Thoracic aorta (tissue), 2 donors: ENCODE measurements around the gene CER1. TPM values are rescaled to one million over a fixed set of nuclear protein-coding genes. Genes with fewer than 3 reads are reported as not detected.

ENCODE experiments used
- ATAC-seq: fragments of 150-250 bp; one replicate; pipeline ENCODE4 v1.8.0; 2017; ENCODE audit warnings: low read depth; ENCODE audit not compliant: insufficient number of reproducible peaks, low FRiP score
- DNase-seq: peaks from one replicate; pipeline ENCODE4 v3.0.0-alpha.2; 2020; ENCODE audit warnings: low spot score
- H3K27ac ChIP-seq, 2 donors: fragments of 200-600 bp; sonication (generic); 1 replicate in 1 of 2; 2 replicates in 1 of 2; pipeline ENCODE4 v1.5.1; 2016; ENCODE audit warnings: mild to moderate bottlenecking in 2 of 2, moderate library complexity in 2 of 2
- H3K27me3 ChIP-seq: fragments of 200-600 bp; sonication (generic); replicated peaks from 2 replicates; pipeline ENCODE4 v1.6.0; 2016; ENCODE audit warnings: mild to moderate bottlenecking; ENCODE audit not compliant: insufficient read depth
- H3K36me3 ChIP-seq: fragments of 200-600 bp; sonication (generic); one replicate; pipeline ENCODE4 v1.5.1; 2016
- H3K4me1 ChIP-seq, 2 donors: fragments of 200-600 bp; sonication (generic); 1 replicate in 1 of 2; 2 replicates in 1 of 2; pipeline versions ENCODE4 v1.5.1 to v1.6.0; 2016; ENCODE audit warnings: low read depth in 2 of 2, mild to moderate bottlenecking in 1 of 2; ENCODE audit not compliant: control insufficient read depth in 1 of 2
- H3K4me3 ChIP-seq: fragments of 200-600 bp; sonication (generic); 2 replicates; pipeline ENCODE4 v1.5.1; 2016; ENCODE audit warnings: mild to moderate bottlenecking
- H3K9me3 ChIP-seq: fragments of 200-600 bp; sonication (generic); 2 replicates; pipeline ENCODE4 v1.5.1; 2016
- CTCF ChIP-seq: fragments of 200-600 bp; sonication (generic); IDR thresholded peaks from one replicate; pipeline ENCODE4 v1.5.1; 2019; ENCODE audit warnings: antibody characterized with exemption
- total RNA-seq, 2 donors: library from RNA; depleted of rRNA; stranded (reverse); fragments of >200 nt; gene quantifications; one replicate each; pipeline versions ENCODE4 v1.1.0 to v1.2.3, GENCODE V29; 2016

CER1 gene
- total RNA-seq, 2 donors from 2014 or later = not detected

GRCh38 chr9:14750821-14751220 is 28.3 kb upstream of the CER1 start:
- DNase-seq (no peak), ATAC-seq (no peak)
- no peak for TF ChIP-seq CTCF

GRCh38 chr9:14749741-14750211 is 27.2 kb upstream of the CER1 start:
- no peak for ATAC-seq
- Histone ChIP-seq H3K9me3 (no peaks in the 10 kb centered on the region), H3K36me3 (peaks cover 18% of the 10 kb centered on the region), H3K4me1 (no peaks in the 10 kb centered on the region), H3K27ac (no peak overlapping the region), H3K4me3 (no peak overlapping the region), H3K27me3 (no peaks in the 10 kb centered on the region)
- DNase-seq = no peak
- TF ChIP-seq CTCF = no peak

More at GRCh38 chr9:14750821-14751220, 28.3 kb upstream of the CER1 start:
- Histone ChIP-seq H3K36me3 (peaks cover 18% of the 10 kb centered on the region), H3K27ac (no peak overlapping the region), H3K4me1 (no peaks in the 10 kb centered on the region), H3K27me3 (no peaks in the 10 kb centered on the region), H3K4me3 (no peak overlapping the region), H3K9me3 (no peaks in the 10 kb centered on the region)

GRCh38 chr9:14748373-14748772 is 25.8 kb upstream of the CER1 start:
- Histone ChIP-seq H3K27me3 (no peaks in the 10 kb centered on the region), H3K36me3 (peaks cover 18% of the 10 kb centered on the region), H3K4me3 (no peak overlapping the region), H3K9me3 (no peaks in the 10 kb centered on the region), H3K4me1 (no peaks in the 10 kb centered on the region), H3K27ac (no peak overlapping the region)
- no peak for DNase-seq
- no peak for TF ChIP-seq CTCF
- no peak for ATAC-seq

GRCh38 chr9:14747111-14747510 is 24.6 kb upstream of the CER1 start:
- TF ChIP-seq CTCF = no peak
- peaks cover 18% of the 10 kb centered on the region for H3K36me3 ChIP-seq
- DNase-seq (no peak), ATAC-seq (no peak)
- no peaks in the 10 kb centered on the region for H3K4me1 ChIP-seq
- no peaks in the 10 kb centered on the region for H3K27me3 ChIP-seq
- H3K27ac ChIP-seq = no peak overlapping the region
- H3K4me3 ChIP-seq = no peak overlapping the region
- no peaks in the 10 kb centered on the region for H3K9me3 ChIP-seq

GRCh38 chr9:14746626-14747025 is 24.1 kb upstream of the CER1 start:
- Histone ChIP-seq H3K4me1 (no peaks in the 10 kb centered on the region), H3K36me3 (peaks cover 18% of the 10 kb centered on the region), H3K27ac (no peak overlapping the region), H3K9me3 (no peaks in the 10 kb centered on the region), H3K4me3 (no peak overlapping the region), H3K27me3 (no peaks in the 10 kb centered on the region)
- ATAC-seq = no peak
- DNase-seq = no peak
- no peak for TF ChIP-seq CTCF
